Measurements from ENCODE around the gene EPB41L2.

The EPB41L2 gene

DNA sequence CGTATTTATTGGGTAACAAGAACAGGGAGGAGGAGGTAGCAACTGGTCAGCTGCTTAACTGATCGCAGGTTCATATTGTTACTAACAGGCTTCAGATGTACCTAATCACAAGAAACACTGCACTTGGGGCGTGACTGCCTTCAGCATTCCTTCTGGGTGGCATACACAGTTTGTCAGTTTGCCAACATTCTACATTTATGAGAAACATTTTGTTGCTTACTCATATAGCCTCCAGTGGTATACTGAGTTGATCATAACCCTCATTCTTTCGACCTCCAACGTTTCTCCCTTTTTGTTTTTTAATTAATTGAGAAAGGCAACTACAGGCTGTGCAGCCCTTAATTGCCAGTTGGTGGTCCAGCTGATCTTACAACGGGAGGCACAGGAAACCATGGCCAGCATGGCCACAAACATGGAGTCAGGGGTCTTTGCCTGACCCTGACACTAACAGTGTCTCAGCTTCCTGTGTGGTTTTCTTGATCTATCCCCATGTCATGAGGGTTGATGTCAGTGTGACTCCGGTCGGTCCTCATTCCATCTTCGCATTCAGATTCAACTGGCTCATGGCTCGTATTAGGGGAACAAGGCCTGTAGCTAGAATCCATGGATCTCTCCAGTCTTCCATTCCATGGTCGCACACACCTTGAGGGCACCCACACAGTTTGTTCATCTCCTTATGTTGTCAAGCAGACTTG, 9.4 kb downstream of the EPB41L2 start:
- Mint-ChIP-seq H3K4me1 (no peaks in the 10 kb centered on the region), H3K27ac (no peak overlapping the region), H3K36me3 (ENCODE audit: low read depth) (peaks cover 95% of the 10 kb centered on the region), H3K27me3 (ENCODE audit: low read depth, poor library complexity) (no peaks in the 10 kb centered on the region), H3K9me3 (peaks cover 86% of the 10 kb centered on the region), H3K4me3 (no peak overlapping the region)
- DNase-seq: no peak
- TF ChIP-seq, protein P1, sequence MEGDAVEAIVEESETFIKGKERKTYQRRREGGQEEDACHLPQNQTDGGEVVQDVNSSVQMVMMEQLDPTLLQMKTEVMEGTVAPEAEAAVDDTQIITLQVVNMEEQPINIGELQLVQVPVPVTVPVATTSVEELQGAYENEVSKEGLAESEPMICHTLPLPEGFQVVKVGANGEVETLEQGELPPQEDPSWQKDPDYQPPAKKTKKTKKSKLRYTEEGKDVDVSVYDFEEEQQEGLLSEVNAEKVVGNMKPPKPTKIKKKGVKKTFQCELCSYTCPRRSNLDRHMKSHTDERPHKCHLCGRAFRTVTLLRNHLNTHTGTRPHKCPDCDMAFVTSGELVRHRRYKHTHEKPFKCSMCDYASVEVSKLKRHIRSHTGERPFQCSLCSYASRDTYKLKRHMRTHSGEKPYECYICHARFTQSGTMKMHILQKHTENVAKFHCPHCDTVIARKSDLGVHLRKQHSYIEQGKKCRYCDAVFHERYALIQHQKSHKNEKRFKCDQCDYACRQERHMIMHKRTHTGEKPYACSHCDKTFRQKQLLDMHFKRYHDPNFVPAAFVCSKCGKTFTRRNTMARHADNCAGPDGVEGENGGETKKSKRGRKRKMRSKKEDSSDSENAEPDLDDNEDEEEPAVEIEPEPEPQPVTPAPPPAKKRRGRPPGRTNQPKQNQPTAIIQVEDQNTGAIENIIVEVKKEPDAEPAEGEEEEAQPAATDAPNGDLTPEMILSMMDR (IDR thresholded peaks at IDR 0.05): no peak

DNA sequence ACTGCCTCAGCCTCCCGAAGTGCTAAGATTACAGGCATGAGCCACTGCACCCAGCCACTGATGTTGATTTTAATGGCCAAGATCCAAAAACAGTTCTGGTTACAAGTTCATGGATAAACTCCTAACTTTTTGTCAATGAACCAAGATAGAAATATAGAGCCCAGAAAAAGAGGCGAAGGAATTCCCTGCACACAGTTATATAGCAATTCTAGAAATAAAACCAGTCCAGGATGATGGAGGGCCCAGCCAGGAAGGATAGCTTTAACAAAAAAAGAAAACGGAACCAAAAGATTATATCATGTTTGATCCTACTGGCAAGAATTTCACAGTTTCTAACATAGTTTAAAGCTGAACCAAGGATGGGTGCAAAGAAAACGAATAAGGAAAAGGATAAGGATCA, 10.9 kb downstream of the EPB41L2 start:
- TF ChIP-seq, protein P1 (IDR thresholded peaks at IDR 0.05): no peak
- Mint-ChIP-seq H3K4me1 (no peaks in the 10 kb centered on the region), H3K36me3 (ENCODE audit: low read depth) (peaks cover 86% of the 10 kb centered on the region), H3K27ac (no peak overlapping the region), H3K4me3 (no peak overlapping the region), H3K9me3 (peaks cover 71% of the 10 kb centered on the region), H3K27me3 (ENCODE audit: low read depth, poor library complexity) (no peaks in the 10 kb centered on the region)
- no peak for DNase-seq

DNA sequence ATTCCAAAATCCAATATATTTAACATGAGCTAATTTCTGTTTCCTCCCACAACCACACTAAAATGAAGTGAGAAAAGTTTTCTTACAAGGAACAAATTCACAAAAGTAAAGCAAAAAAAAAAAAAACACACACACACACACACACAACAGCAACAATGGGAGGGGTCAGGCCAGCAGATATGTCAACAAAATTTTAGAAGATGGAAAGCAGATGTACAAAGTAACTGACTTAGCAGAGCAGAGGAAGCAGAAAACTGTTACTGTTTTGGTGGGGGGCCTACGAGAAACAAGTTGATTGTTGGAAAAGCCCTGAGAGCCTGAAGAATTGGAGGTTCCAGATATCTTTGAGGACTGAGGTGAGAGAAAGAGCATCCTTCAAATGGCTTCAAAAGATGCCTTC, 11.7 kb downstream of the EPB41L2 start:
- Mint-ChIP-seq H3K27me3 (ENCODE audit: low read depth, poor library complexity) (no peaks in the 10 kb centered on the region), H3K27ac (no peak overlapping the region), H3K4me3 (no peak overlapping the region), H3K36me3 (ENCODE audit: low read depth) (peaks cover 78% of the 10 kb centered on the region), H3K9me3 (peaks cover 63% of the 10 kb centered on the region), H3K4me1 (no peaks in the 10 kb centered on the region)
- no peak for DNase-seq
- TF ChIP-seq, protein P1 (IDR thresholded peaks at IDR 0.05): no peak

DNA sequence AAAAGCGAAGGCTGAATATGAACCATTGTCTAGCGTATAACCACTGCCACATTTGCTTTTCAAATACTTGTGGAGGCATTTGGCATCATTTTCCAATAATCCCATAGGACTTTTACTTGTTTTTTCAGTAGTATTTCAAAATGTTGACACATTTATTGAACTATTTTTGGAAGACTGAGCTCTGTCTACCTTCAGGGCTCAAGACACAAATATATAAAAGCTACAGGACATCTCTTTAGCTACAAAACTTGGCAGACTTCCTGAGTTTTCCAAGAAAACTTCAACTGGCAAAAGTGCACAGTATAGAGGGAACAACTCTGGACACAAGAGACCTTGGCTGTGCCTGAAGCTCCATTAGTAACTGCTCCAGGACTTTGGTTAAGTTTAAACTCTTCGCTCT, 13.4 kb downstream of the EPB41L2 start:
- DNase-seq: no peak
- TF ChIP-seq, protein P1 (IDR thresholded peaks at IDR 0.05): no peak
- H3K4me3 Mint-ChIP-seq: no peak overlapping the region
- no peaks in the 10 kb centered on the region for H3K4me1 Mint-ChIP-seq
- H3K27me3 Mint-ChIP-seq (ENCODE audit: low read depth, poor library complexity): no peaks in the 10 kb centered on the region
- H3K36me3 Mint-ChIP-seq (ENCODE audit: low read depth): peaks cover 60% of the 10 kb centered on the region
- no peak overlapping the region for H3K27ac Mint-ChIP-seq
- H3K9me3 Mint-ChIP-seq: peaks cover 46% of the 10 kb centered on the region

DNA sequence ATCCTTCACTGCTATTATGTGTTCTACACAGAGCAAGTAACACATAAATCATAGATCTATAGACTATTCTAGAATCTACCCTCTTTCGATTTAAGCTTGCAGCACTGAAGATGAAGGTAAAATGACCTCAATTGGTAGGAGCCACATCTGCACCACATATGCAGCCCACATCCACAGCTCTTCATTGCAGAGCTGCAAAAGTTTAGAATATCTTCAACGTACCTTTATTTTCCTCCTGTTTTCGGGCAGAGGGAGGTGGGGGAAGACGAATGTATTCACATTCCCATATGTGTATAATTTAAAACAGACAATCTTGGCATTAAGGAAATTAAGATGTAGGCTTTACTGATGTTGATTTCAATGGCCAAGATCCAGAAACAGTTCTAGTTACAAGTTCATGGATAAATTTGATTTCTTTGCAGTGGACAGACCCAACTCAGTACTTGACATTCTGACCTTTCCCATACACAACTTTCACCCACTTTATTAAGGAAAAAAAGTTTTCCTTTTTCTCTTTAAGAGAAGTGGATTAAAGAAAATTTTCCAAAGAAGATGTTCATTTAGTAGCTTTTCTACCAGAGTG, 14.0 kb downstream of the EPB41L2 start:
- Mint-ChIP-seq H3K4me3 (no peak overlapping the region), H3K9me3 (peaks cover 40% of the 10 kb centered on the region), H3K36me3 (ENCODE audit: low read depth) (peaks cover 54% of the 10 kb centered on the region), H3K4me1 (no peaks in the 10 kb centered on the region), H3K27ac (no peak overlapping the region), H3K27me3 (ENCODE audit: low read depth, poor library complexity) (no peaks in the 10 kb centered on the region)
- TF ChIP-seq, protein P1 (IDR thresholded peaks at IDR 0.05): no peak
- DNase-seq: no peak

DNA sequence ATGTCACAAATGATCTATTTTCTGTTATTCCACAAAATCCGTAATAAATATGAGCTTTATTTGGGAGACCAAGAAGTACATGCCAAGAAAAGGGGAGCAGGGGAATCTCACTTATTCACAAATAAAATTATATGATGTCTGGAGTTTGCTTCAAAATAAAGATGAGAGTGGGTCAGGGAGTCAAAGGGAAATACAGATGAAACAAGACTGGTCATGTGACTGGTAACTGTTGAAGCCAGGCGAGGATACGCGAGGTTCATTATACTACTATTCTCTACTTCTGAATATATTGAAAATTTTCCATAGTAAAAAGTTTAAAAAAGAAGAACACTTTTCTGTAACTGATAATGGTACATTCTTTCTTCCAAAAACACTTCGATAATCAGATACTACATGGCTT, 14.6 kb downstream of the EPB41L2 start:
- Mint-ChIP-seq H3K36me3 (ENCODE audit: low read depth) (peaks cover 54% of the 10 kb centered on the region), H3K9me3 (peaks cover 34% of the 10 kb centered on the region), H3K27me3 (ENCODE audit: low read depth, poor library complexity) (no peaks in the 10 kb centered on the region), H3K4me3 (no peak overlapping the region), H3K4me1 (no peaks in the 10 kb centered on the region), H3K27ac (no peak overlapping the region)
- DNase-seq: no peak
- TF ChIP-seq, protein P1 (IDR thresholded peaks at IDR 0.05): no peak

Data from nephron progenitor cell (in vitro differentiated cells).